OCI-LY1 (cell line): ENCODE measurements around the gene LMBRD2.

ENCODE experiments used
- CTCF ChIP-seq: fragments of 200-600 bp; sonication (generic), shearing (Covaris generic); IDR thresholded peaks from 2 replicates; pipeline ENCODE4 v1.5.1; 2017; ENCODE audit warnings: mild to moderate bottlenecking, antibody characterized with exemption, low read length, moderate library complexity, mixed read lengths
- EZH2 ChIP-seq: fragments of 200-600 bp; sonication (generic), shearing (Covaris generic); IDR thresholded peaks from 2 replicates; pipeline ENCODE4 v1.8.0; 2017; ENCODE audit warnings: borderline replicate concordance, mixed run types, mild to moderate bottlenecking, antibody characterized with exemption, low read length, moderate library complexity, mixed read lengths

- TF ChIP-seq CTCF: no peak
- TF ChIP-seq EZH2: no peak
Observed at GRCh38 chr5:36108758-36109460, 42.8 kb downstream of the LMBRD2 start.
